Right lobe of liver (tissue), 4 donors: ENCODE data around the gene KLF16.

Experiments
- CTCF ChIP-seq, 4 donors: fragments of 200-600 bp in 3 of 4; fragments of 450-650 bp in 1 of 4; IDR thresholded peaks; one replicate each; pipeline versions ENCODE4 v1.5.1 to v1.8.0; 2016 to 2022; ENCODE audit warnings: antibody characterized with exemption in 4 of 4, mild to moderate bottlenecking in 2 of 4
- POLR2A ChIP-seq: fragments of 450-650 bp; IDR thresholded peaks from one replicate; pipeline ENCODE4 v1.6.1; 2017; ENCODE audit warnings: antibody characterized with exemption, mild to moderate bottlenecking
- donor health status: DM: no; HTN: no; CAD: no.
- donor health status: DM: no; HTN: no; CAD: no.
- donor health status: DM: no; HTN: yes; CAD: no.

- TF ChIP-seq CTCF (IDR thresholded peaks at IDR 0.05) (no peak), POLR2A (no peak)
These were observed 55.0 kb downstream of the KLF16 start for GRCh38 chr19:1808395-1808731.
